ENCODE results near the gene LRRC30.

LRRC30 gene

DNA sequence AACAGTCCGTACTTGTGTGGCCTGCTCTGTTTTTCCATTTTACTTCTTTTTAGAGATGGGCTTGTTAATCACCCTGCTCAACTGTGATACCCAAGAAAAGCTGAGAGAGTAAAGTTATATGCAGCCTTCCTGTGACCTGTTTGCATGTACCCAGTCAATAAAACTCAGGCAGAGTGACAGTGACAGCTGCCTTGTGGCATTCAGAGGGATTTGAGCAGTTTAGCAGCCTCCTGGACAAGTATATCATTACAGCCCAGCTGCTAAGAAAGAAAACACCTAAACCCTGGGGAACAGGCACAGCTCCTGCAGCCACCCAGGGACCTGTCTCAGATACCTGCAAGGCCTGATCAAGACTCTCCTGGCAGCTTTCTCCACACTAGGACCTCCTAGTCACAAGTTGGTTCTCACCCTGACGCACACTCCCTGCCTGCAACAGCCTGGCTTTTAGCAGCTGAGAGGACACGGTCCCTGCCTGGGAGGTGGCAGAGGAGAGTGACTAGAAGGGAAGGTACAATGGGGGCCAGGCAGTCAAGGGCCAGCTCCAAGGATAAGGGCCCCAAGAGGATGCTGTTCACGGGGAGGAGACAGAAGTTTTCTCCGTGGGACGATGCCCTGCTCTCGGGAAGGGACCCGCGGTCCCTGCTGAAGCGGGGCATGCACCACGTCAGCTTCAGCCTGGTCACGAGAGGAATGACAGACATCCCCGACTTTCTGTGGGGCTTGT is at the start of gene LRRC30:
Gene LRRC30, plus strand, starts transcription at position 464 of the 724 bp plus-strand sequence. Its CDS starts 50 bp downstream, at position 514.
- H3K9me3 ChIP-seq: no peaks in the 10 kb centered on the region
- peaks cover 0 to 7% of the 10 kb centered on the region in 2 donors for H3K27me3 ChIP-seq
- no peak within 1 kb of the TSS for H3K4me3 ChIP-seq
- no peaks in the 10 kb centered on the region for H3K36me3 ChIP-seq
- intact Hi-C loops (cut with DNase I; ENCODE audit: low total_unique reads): no loop called here
- H3K27ac ChIP-seq: no peak within 1 kb of the TSS
- H3K4me1 ChIP-seq: no peaks in the 10 kb centered on the region
- TF ChIP-seq, protein P1, sequence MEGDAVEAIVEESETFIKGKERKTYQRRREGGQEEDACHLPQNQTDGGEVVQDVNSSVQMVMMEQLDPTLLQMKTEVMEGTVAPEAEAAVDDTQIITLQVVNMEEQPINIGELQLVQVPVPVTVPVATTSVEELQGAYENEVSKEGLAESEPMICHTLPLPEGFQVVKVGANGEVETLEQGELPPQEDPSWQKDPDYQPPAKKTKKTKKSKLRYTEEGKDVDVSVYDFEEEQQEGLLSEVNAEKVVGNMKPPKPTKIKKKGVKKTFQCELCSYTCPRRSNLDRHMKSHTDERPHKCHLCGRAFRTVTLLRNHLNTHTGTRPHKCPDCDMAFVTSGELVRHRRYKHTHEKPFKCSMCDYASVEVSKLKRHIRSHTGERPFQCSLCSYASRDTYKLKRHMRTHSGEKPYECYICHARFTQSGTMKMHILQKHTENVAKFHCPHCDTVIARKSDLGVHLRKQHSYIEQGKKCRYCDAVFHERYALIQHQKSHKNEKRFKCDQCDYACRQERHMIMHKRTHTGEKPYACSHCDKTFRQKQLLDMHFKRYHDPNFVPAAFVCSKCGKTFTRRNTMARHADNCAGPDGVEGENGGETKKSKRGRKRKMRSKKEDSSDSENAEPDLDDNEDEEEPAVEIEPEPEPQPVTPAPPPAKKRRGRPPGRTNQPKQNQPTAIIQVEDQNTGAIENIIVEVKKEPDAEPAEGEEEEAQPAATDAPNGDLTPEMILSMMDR (IDR thresholded peaks at IDR 0.05): no peak
- DNase-seq: no peak

DNA sequence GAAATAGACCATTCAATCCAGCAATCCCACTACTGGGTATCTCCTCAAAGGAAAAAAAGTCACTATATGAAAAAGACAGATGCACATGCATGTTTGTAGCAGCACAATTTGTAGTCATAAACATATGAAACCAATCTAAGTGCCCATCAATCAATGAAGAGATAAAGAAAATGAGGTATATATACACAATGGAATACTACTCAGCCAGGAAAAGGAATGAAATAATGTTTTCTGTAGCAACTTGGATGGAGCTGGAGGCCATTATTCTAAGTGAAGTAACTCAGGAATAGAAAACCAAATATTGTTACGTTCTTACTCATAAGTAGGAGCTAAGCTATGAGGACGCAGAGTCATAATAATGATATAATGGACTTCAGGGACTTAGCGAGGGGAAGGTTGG is 45.2 kb upstream of the LRRC30 start:
- TF ChIP-seq, protein P1 (IDR thresholded peaks at IDR 0.05): no peak
- no peaks in the 10 kb centered on the region for H3K36me3 ChIP-seq
- no peaks in the 10 kb centered on the region for H3K9me3 ChIP-seq
- H3K4me1 ChIP-seq: no peaks in the 10 kb centered on the region
- no peak for DNase-seq
- no peak overlapping the region for H3K4me3 ChIP-seq
- intact Hi-C loops (cut with DNase I; ENCODE audit: low total_unique reads): no loop called here
- no peaks in the 10 kb centered on the region for H3K27me3 ChIP-seq
- no peak overlapping the region for H3K27ac ChIP-seq

DNA sequence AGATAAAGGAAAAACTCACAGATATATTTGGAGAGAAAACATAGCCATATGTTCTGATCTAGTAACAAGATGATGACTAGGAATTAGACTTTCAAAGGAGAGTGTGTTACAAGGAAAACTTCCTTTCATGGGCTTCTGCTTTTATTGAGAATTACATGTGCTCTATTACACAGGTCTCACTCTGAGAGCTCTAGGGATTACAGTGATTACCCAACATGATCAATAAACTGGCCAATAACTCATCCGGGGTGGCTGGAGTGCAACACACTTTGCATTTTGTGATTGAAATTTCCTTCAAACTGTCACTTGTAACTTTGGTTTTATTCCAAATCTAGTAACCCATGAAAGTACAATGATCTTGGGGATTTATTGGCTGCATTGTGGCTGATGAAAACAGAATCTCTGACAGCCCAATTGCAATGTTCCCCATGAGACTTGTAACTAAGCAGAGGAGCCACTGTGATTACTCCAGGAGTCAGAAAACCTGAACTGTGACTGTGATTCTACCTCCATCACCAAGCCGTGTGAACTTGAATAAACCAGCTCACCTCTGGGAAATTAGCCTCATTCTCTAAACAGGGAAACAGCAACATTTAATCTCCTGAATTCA is 40.2 kb upstream of the LRRC30 start:
- Histone ChIP-seq H3K4me1 (no peaks in the 10 kb centered on the region), H3K4me3 (no peak overlapping the region), H3K27me3 (no peaks in the 10 kb centered on the region), H3K36me3 (no peaks in the 10 kb centered on the region), H3K9me3 (no peaks in the 10 kb centered on the region), H3K27ac (no peak overlapping the region)
- TF ChIP-seq, protein P1 (IDR thresholded peaks at IDR 0.05): no peak
- intact Hi-C loops (cut with DNase I; ENCODE audit: low total_unique reads): no loop called here
- DNase-seq: no peak

DNA sequence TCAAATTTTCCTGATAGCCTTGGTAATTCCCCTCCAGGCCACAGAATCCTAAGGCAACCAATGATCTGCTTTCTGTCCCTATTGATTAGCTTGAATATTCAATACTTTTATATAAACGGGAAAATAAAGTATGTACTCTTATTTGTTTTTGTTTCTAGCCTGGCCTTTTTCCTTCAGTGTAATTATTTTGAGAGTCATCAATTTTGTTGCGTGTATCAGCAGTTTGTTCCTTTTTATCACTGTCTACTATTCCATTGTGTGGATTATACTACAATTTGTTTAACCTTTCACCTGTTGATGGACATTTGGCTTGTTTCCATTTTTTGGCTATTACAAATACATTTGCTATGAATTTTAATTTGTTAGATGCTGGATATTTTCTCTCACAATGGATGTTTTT is 39.2 kb upstream of the LRRC30 start:
- Histone ChIP-seq H3K9me3 (no peaks in the 10 kb centered on the region), H3K27ac (no peak overlapping the region), H3K36me3 (no peaks in the 10 kb centered on the region), H3K4me3 (no peak overlapping the region), H3K27me3 (no peaks in the 10 kb centered on the region), H3K4me1 (no peaks in the 10 kb centered on the region)
- TF ChIP-seq, protein P1 (IDR thresholded peaks at IDR 0.05): no peak
- no peak for DNase-seq
- intact Hi-C loops (cut with DNase I; ENCODE audit: low total_unique reads): no loop called here

DNA sequence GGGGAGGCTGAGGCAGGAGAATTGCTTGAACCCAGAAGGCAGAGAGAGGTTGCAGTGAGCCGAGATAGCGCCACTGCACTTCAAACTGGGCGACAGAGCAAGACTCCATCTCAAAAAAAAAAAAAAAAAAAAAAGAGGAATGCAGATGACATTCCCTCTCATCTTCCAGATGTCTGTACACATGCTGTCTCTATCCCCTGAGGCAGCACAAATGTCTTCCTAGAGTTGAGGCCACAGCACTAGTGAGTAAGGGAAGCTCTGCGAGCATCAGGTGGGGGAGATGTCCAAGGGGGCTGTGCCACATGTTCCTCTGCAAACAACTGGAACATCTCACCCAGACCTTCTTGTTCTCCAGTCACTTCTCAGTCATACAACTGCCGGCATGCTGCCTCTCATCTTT is 35.6 kb upstream of the LRRC30 start:
- Histone ChIP-seq H3K4me1 (no peaks in the 10 kb centered on the region), H3K27me3 (no peaks in the 10 kb centered on the region), H3K27ac (no peak overlapping the region), H3K36me3 (no peaks in the 10 kb centered on the region), H3K9me3 (no peaks in the 10 kb centered on the region), H3K4me3 (no peak overlapping the region)
- DNase-seq: no peak
- intact Hi-C loops (cut with DNase I; ENCODE audit: low total_unique reads): no loop called here
- TF ChIP-seq, protein P1 (IDR thresholded peaks at IDR 0.05): no peak
